ENCODE measurements around the gene PTPRC.

The PTPRC gene

GRCh38 chr1:198619375-198620140, 19.3 kb upstream of the PTPRC start:
- TF ChIP-seq PAX5 (IDR thresholded peaks at IDR 0.05; ENCODE audit: insufficient read depth, low read length, severe bottlenecking) (no peak), POLR2A (IDR thresholded peaks at IDR 0.05; ENCODE audit: low read depth, low read length) (no peak), POLR2AphosphoS5 (IDR thresholded peaks at IDR 0.05; ENCODE audit: low read depth, low read length) (no peak), TAF1 (IDR thresholded peaks at IDR 0.05; ENCODE audit: low read depth, low read length) (no peak), POU2F2 (IDR thresholded peaks at IDR 0.05; ENCODE audit: low read depth, low read length) (no peak)
- FAIRE-seq = peak; percentile 82

DNA sequence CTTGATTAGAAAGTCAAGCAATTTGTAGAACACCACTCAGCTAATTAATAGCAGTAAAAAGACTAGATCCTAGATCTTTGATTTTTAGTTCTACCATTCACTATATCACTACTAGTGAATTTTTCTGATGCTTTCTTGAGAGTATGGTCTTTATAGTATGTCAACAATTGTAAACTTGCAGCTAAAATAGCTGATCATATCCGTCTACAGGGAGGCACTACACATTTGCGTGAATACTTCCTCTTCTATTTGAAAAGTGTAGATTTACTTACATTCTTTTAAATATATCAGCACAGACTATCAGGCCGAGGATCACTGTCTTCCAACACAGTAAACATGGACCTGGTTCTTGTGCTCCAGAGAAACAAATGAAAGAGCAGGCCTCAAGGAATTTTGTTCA, 18.6 kb upstream of the PTPRC start:
- FAIRE-seq = peak; percentile 38
- TF ChIP-seq POLR2A (IDR thresholded peaks at IDR 0.05; ENCODE audit: low read depth, low read length) = no peak
- no peak for TF ChIP-seq TAF1 (IDR thresholded peaks at IDR 0.05; ENCODE audit: low read depth, low read length)
- no peak for TF ChIP-seq POLR2AphosphoS5 (IDR thresholded peaks at IDR 0.05; ENCODE audit: low read depth, low read length)
- no peak for TF ChIP-seq SPI1 (IDR thresholded peaks at IDR 0.05; ENCODE audit: low read depth, low read length)
- no peak for TF ChIP-seq PAX5 (IDR thresholded peaks at IDR 0.05; ENCODE audit: insufficient read depth, low read length, severe bottlenecking)
- TF ChIP-seq POU2F2 (IDR thresholded peaks at IDR 0.05; ENCODE audit: low read depth, low read length) = no peak
- no peak for DNase-seq (ENCODE audit: insufficient read length, low spot score)

More at GRCh38 chr1:198619375-198620140, 19.3 kb upstream of the PTPRC start:
- no peak for DNase-seq (ENCODE audit: insufficient read length, low spot score)

DNA sequence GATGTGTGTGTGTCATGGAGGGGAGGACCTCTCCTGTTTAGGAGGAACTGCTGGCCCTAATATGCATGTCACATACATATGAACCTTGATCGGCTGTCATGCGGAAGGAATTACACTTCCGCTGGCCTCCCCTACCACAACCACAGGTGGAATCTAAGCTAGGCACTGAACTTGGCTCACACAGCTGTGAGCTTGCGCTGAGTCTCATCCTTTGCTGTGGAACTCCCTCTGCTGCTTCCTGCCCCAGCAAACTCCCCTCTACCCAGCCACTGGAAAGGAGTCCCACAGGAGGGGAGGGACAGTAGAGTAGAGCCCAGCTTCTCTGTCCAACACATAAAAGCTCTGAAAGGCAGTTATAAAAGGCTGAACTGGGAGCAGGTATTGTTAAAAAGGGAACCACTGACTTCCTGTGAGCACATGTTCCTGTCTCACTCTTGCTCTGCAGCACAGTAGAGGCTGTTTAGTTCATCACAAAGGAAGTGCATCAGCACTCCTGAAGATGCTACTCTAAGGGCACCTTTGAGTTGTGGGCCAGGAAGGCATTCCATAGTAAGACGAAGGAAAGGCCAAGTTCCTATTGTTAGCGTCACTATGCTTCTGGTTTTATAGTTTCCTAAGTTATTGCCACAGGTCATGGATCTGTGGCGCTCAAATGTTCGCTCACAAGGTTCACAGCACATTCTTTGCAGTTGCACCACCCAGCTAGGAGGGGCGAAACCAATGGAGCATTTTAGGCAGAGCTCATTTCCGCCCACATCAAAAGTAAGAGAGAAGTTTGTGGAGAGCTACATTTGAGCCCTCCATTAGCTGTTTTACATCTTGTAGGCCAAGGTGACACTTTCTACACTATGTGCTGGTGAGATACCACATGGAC, 17.7 kb upstream of the PTPRC start:
- DNase-seq (ENCODE audit: insufficient read length, low spot score) = no peak
- TF ChIP-seq POLR2AphosphoS5 (IDR thresholded peaks at IDR 0.05; ENCODE audit: low read depth, low read length) = no peak; the same call in 1 of the 2 replicates
- peak; percentile 78 for TF ChIP-seq PAX5 (IDR thresholded peaks at IDR 0.05; ENCODE audit: insufficient read depth, low read length, severe bottlenecking)
- TF ChIP-seq SPI1 (IDR thresholded peaks at IDR 0.05; ENCODE audit: low read depth, low read length) = peak; percentile 75
- TF ChIP-seq TAF1 (IDR thresholded peaks at IDR 0.05; ENCODE audit: low read depth, low read length) = peak; percentile 27; the same call in 1 of the 2 replicates
- peak; percentile 62 for TF ChIP-seq POLR2A (IDR thresholded peaks at IDR 0.05; ENCODE audit: low read depth, low read length)
- TF ChIP-seq POU2F2 (IDR thresholded peaks at IDR 0.05; ENCODE audit: low read depth, low read length) = peak; percentile 97
- peak; percentile 98 for FAIRE-seq

- FAIRE-seq = no peak
- no peak for DNase-seq (ENCODE audit: insufficient read length, low spot score)
- TF ChIP-seq SPI1 (IDR thresholded peaks at IDR 0.05; ENCODE audit: low read depth, low read length) (no peak), POLR2AphosphoS5 (IDR thresholded peaks at IDR 0.05; ENCODE audit: low read depth, low read length) (no peak), POLR2A (IDR thresholded peaks at IDR 0.05; ENCODE audit: low read depth, low read length) (no peak), POU2F2 (IDR thresholded peaks at IDR 0.05; ENCODE audit: low read depth, low read length) (no peak), TAF1 (IDR thresholded peaks at IDR 0.05; ENCODE audit: low read depth, low read length) (no peak), PAX5 (IDR thresholded peaks at IDR 0.05; ENCODE audit: insufficient read depth, low read length, severe bottlenecking) (no peak)
These were observed 16.8 kb upstream of the PTPRC start for GRCh38 chr1:198622001-198622400.

- peak; percentile 23 for FAIRE-seq
- TF ChIP-seq POU2F2 (IDR thresholded peaks at IDR 0.05; ENCODE audit: low read depth, low read length) = no peak
- TF ChIP-seq SPI1 (IDR thresholded peaks at IDR 0.05; ENCODE audit: low read depth, low read length) = no peak
- TF ChIP-seq POLR2AphosphoS5 (IDR thresholded peaks at IDR 0.05; ENCODE audit: low read depth, low read length) = no peak
- TF ChIP-seq PAX5 (IDR thresholded peaks at IDR 0.05; ENCODE audit: insufficient read depth, low read length, severe bottlenecking) = no peak
- TF ChIP-seq POLR2A (IDR thresholded peaks at IDR 0.05; ENCODE audit: low read depth, low read length) = no peak
- no peak for TF ChIP-seq TAF1 (IDR thresholded peaks at IDR 0.05; ENCODE audit: low read depth, low read length)
- no peak for DNase-seq (ENCODE audit: insufficient read length, low spot score)
These were observed 14.8 kb upstream of the PTPRC start for GRCh38 chr1:198623752-198624647.

DNA sequence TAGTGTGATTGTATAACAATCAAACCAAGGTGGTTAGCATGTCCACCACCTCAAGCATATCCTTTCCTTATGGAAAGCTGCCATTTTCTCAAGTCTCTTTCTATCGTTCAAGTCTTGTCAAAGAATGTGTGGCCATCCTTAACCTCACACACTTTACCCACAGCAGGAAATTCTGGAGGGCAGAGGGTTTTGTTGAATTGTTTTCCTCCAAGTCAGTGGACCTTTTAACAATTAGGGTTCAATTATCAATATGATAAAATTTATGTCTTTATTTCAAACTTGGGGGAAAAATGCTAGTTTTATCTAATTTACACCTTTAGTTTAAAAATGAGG, 14.2 kb upstream of the PTPRC start:
- no peak for DNase-seq (ENCODE audit: insufficient read length, low spot score)
- TF ChIP-seq TAF1 (IDR thresholded peaks at IDR 0.05; ENCODE audit: low read depth, low read length) (no peak), POU2F2 (IDR thresholded peaks at IDR 0.05; ENCODE audit: low read depth, low read length) (no peak), PAX5 (IDR thresholded peaks at IDR 0.05; ENCODE audit: insufficient read depth, low read length, severe bottlenecking) (no peak), POLR2AphosphoS5 (IDR thresholded peaks at IDR 0.05; ENCODE audit: low read depth, low read length) (no peak), SPI1 (IDR thresholded peaks at IDR 0.05; ENCODE audit: low read depth, low read length) (no peak), POLR2A (IDR thresholded peaks at IDR 0.05; ENCODE audit: low read depth, low read length) (no peak)
- FAIRE-seq = no peak

- FAIRE-seq (peak; percentile 9), DNase-seq (ENCODE audit: insufficient read length, low spot score) (no peak)
- TF ChIP-seq POU2F2 (IDR thresholded peaks at IDR 0.05; ENCODE audit: low read depth, low read length) (no peak), SPI1 (IDR thresholded peaks at IDR 0.05; ENCODE audit: low read depth, low read length) (no peak), PAX5 (IDR thresholded peaks at IDR 0.05; ENCODE audit: insufficient read depth, low read length, severe bottlenecking) (no peak), TAF1 (IDR thresholded peaks at IDR 0.05; ENCODE audit: low read depth, low read length) (no peak), POLR2AphosphoS5 (IDR thresholded peaks at IDR 0.05; ENCODE audit: low read depth, low read length) (no peak)
These were observed 11.3 kb upstream of the PTPRC start for GRCh38 chr1:198627436-198628066.

DNA sequence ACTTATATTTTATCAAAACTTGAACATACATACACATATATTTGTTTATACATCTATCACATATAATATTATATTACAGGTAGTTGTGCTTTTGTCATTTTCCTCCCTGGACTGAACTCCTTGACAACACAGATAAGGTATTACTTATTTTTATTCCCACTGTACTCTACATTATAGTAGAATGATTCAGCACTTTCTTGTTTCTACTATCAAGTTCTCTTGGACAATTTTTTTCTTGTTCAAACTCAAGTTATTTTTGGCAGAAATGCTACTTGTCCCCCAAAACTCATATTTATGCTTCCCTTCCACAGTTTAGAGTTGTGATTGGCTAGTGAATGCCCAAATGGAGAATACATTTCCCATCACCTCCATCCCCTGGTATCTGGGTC, 10.8 kb upstream of the PTPRC start:
- peak; percentile 77 for FAIRE-seq

More for the DNA sequence above, 10.8 kb upstream of the PTPRC start:
- no peak for TF ChIP-seq POU2F2 (IDR thresholded peaks at IDR 0.05; ENCODE audit: low read depth, low read length)
- no peak for TF ChIP-seq SPI1 (IDR thresholded peaks at IDR 0.05; ENCODE audit: low read depth, low read length)
- TF ChIP-seq PAX5 (IDR thresholded peaks at IDR 0.05; ENCODE audit: insufficient read depth, low read length, severe bottlenecking) = no peak
- TF ChIP-seq POLR2A (IDR thresholded peaks at IDR 0.05; ENCODE audit: low read depth, low read length) = no peak
- no peak for TF ChIP-seq TAF1 (IDR thresholded peaks at IDR 0.05; ENCODE audit: low read depth, low read length)
- no peak for TF ChIP-seq POLR2AphosphoS5 (IDR thresholded peaks at IDR 0.05; ENCODE audit: low read depth, low read length)
- DNase-seq (ENCODE audit: insufficient read length, low spot score) = no peak

Measured in GM12891 (cell line).